K562 (cell line): ENCODE measurements around the gene LONRF3. TPM values are rescaled to one million over a fixed set of nuclear protein-coding genes. Genes with fewer than 3 reads are reported as not detected.
A peak's percentile ranks its signal among the peaks of the same experiment; 100 is the strongest.

ENCODE experiments used
- ATAC-seq: fragments of 200-7000 bp; cut with Tn5 transposase; 3 replicates; pipeline ENCODE4 v1.9.1; 2020; ENCODE audit warnings: moderate library complexity
- BruUV-seq: library from RNA; stranded (reverse); fragments of 400-500 nt; replicated peaks from 2 replicates; lab custom pipeline; 2021; lab: Mats Ljungman, UMichigan
- CTCF ChIA-PET: fragments of 300-600 bp; formaldehyde crosslinking; extraction: SDS; loops from one replicate; lab custom pipeline; 2021; ENCODE audit warnings: low intra/inter-chr PET ratio; lab: Yijun Ruan, JAX
- POLR2A ChIA-PET: fragments of 300-600, 350-650 bp; sonication (Branson Sonifier 250); formaldehyde crosslinking; extraction: SDS; loops from one replicate; lab custom pipeline; 2021; ENCODE audit warnings: antibody characterized with exemption, inconsistent platforms; lab: Yijun Ruan, JAX
- DNase-seq, 4 experiments: peaks; one replicate each; pipeline versions ENCODE4 v3.0.0 to v3.0.0-alpha.2; 2011 to 2018; ENCODE audit warnings: low spot score in 3 of 4, mixed read lengths in 3 of 4; ENCODE audit errors: extremely low read depth in 1 of 4
- FAIRE-seq: peaks from 2 replicates; lab custom pipeline; 2011; peaks lifted over from hg19 to GRCh38; lab: Jason Lieb, UNC
- H2AFZ ChIP-seq: 2 replicates; pipeline ENCODE4 v1.6.0; 2011; ENCODE audit warnings: low read depth, low read length, control low read depth, inconsistent platforms
- H3K27ac ChIP-seq: fragments of 200-600 bp; 3 replicates; pipeline ENCODE4 v1.8.0; 2011; ENCODE audit warnings: low read depth, mild to moderate bottlenecking, control low read depth, inconsistent platforms, low read length, moderate library complexity, mixed read lengths; ENCODE audit errors: extremely low read depth
- H3K27me3 ChIP-seq, 2 experiments: fragments of 300-600 bp in 1 of 2; 2 replicates in 1 of 2; 3 replicates in 1 of 2; pipeline versions ENCODE4 v1.6.0 to v1.8.0; 2011; ENCODE audit warnings: inconsistent platforms in 2 of 2, low read length in 2 of 2, mild to moderate bottlenecking in 1 of 2, mixed read lengths in 1 of 2, moderate library complexity in 1 of 2; ENCODE audit not compliant: control insufficient read depth in 2 of 2, insufficient read depth in 2 of 2
- H3K36me3 ChIP-seq: fragments of 300-600 bp; 3 replicates; pipeline ENCODE4 v1.8.0; 2011; ENCODE audit warnings: mild to moderate bottlenecking, low read length, inconsistent platforms; ENCODE audit not compliant: control insufficient read depth, insufficient read depth
- H3K4me1 ChIP-seq, 2 experiments: fragments of 200-600 bp in 1 of 2; replicated peaks in 1 of 2; 2 replicates in 1 of 2; 3 replicates in 1 of 2; pipeline versions ENCODE4 v1.5.1 to v1.8.0; 2011; ENCODE audit warnings: inconsistent platforms in 2 of 2, low read length in 2 of 2, mild to moderate bottlenecking in 1 of 2, mixed read lengths in 1 of 2, moderate library complexity in 1 of 2; ENCODE audit not compliant: control insufficient read depth in 2 of 2, insufficient read depth in 2 of 2
- H3K4me2 ChIP-seq: 2 replicates; pipeline ENCODE4 v1.6.1; 2011; ENCODE audit warnings: low read length, control low read depth, inconsistent platforms, mixed read lengths; ENCODE audit not compliant: insufficient read depth
- H3K4me3 ChIP-seq: fragments of 200-600 bp; sonication (generic), shearing (Covaris generic); 2 replicates; pipeline ENCODE4 v1.5.1; 2016; ENCODE audit warnings: control low read depth, inconsistent platforms
- H3K79me2 ChIP-seq: fragments of 200-600 bp; 3 replicates; pipeline ENCODE4 v1.8.0; 2011; ENCODE audit warnings: low read length, inconsistent platforms; ENCODE audit not compliant: control insufficient read depth, insufficient read depth
- H3K9ac ChIP-seq, 2 experiments: 2 replicates each; pipeline versions ENCODE4 v1.6.0 to v1.6.1; 2011; ENCODE audit warnings: low read depth in 2 of 2, low read length in 2 of 2, control low read depth in 1 of 2, inconsistent platforms in 1 of 2, mild to moderate bottlenecking in 1 of 2, mixed read lengths in 1 of 2; ENCODE audit not compliant: insufficient read depth in 1 of 2
- H3K9me1 ChIP-seq: one replicate; pipeline ENCODE4 v1.6.0; 2011; ENCODE audit warnings: inconsistent platforms, mild to moderate bottlenecking, low read length, moderate library complexity; ENCODE audit not compliant: control insufficient read depth, insufficient read depth
- H3K9me3 ChIP-seq: replicated peaks from 2 replicates; pipeline ENCODE4 v1.5.1; 2011; ENCODE audit warnings: low read depth, low read length, inconsistent platforms; ENCODE audit not compliant: control insufficient read depth, insufficient read depth
- H4K20me1 ChIP-seq: replicated peaks from 2 replicates; pipeline ENCODE4 v1.6.1; 2011; ENCODE audit warnings: low read length, inconsistent platforms, mixed read lengths; ENCODE audit not compliant: control insufficient read depth, insufficient read depth
- EGR1 ChIP-seq: fragments of 450-650 bp; conservative IDR thresholded peaks from 2 replicates; pipeline ENCODE4 v1.6.1; 2017; ENCODE audit warnings: mild to moderate bottlenecking
- GATAD2B ChIP-seq: fragments of 450-650 bp; IDR thresholded peaks from 2 replicates; pipeline ENCODE4 v1.6.1; 2017; ENCODE audit warnings: mild to moderate bottlenecking, borderline replicate concordance
- HNRNPL ChIP-seq: fragments of 200-400 bp; formaldehyde crosslinking; IDR thresholded peaks from 2 replicates; pipeline ENCODE4 v1.6.1; 2017; ENCODE audit warnings: low read depth, mild to moderate bottlenecking, low read length
- KDM1A ChIP-seq, 2 experiments: fragments of 450-650 bp; IDR thresholded peaks; 2 replicates each; pipeline ENCODE4 v1.6.1; 2016; ENCODE audit warnings: mild to moderate bottlenecking in 2 of 2
- KLF6 ChIP-seq: fragments of 250-450 bp; sonication (Bioruptor Pico); IDR thresholded peaks from 2 replicates; pipeline ENCODE4 v1.4.0; 2020; ENCODE audit warnings: mild to moderate bottlenecking, moderate library complexity, borderline replicate concordance
- MAZ ChIP-seq, 2 experiments: fragments of 450-650 bp in 1 of 2; sonication (generic) in 1 of 2; formaldehyde crosslinking; IDR thresholded peaks in 1 of 2; conservative IDR thresholded peaks in 1 of 2; 2 replicates each; pipeline versions ENCODE4 v1.4.0 to v1.5.0; 2020; ENCODE audit warnings: mild to moderate bottlenecking in 1 of 2, missing genetic modification reagents in 1 of 2
- NFE2 ChIP-seq: IDR thresholded peaks from 2 replicates; pipeline ENCODE4 v1.6.1; 2014; ENCODE audit warnings: antibody characterized with exemption, low read depth
- RBM39 ChIP-seq: fragments of 200-400 bp; formaldehyde crosslinking; optimal IDR thresholded peaks from 2 replicates; pipeline ENCODE3; 2018; ENCODE audit warnings: low read depth, low read length
- SLC30A9 ChIP-seq: fragments of 250-450 bp; sonication (Bioruptor Pico); IDR thresholded peaks from 2 replicates; pipeline ENCODE4 v1.8.0; 2022; ENCODE audit warnings: mild to moderate bottlenecking, moderate library complexity
- STAG1 ChIP-seq: sonication (generic); formaldehyde crosslinking; IDR thresholded peaks from 2 replicates; pipeline ENCODE4 v1.5.0; 2020; ENCODE audit warnings: missing genetic modification reagents, borderline replicate concordance
- TCF3 ChIP-seq: sonication (generic); formaldehyde crosslinking; IDR thresholded peaks from 2 replicates; pipeline ENCODE4 v1.4.0; 2020; ENCODE audit warnings: mild to moderate bottlenecking, missing genetic modification reagents
- WGBS: fragments of 100-300 bp; shearing (Covaris generic); methylation state at CpG from one replicate; pipeline ENCODE4 v1.1.6; 2016; ENCODE audit warnings: low coverage, mixed read lengths; ENCODE audit not compliant: insufficient coverage; ENCODE audit errors: missing lambda C conversion rate; 5-methylcytosine and 5-hydroxymethylcytosine counted together
- in situ Hi-C: fragments of 300-500 bp; cut with MboI; formaldehyde crosslinking; loops from 4 replicates; pipeline ENCODE4 v1.15.0; 2018; ENCODE audit warnings: inconsistent platforms, mixed read lengths
- intact Hi-C: fragments of 100-400 bp; cut with micrococcal nuclease; formaldehyde crosslinking; loops from 2 replicates; pipeline ENCODE4 v1.14.2; 2022
- polyA plus RNA-seq, 8 experiments: library from polyadenylated mRNA; depleted of rRNA in 4 of 8; stranded (reverse) in 5 of 8; unstranded in 3 of 8; fragments of >200 nt; fragmentation: Nextera tagmentation in 2 of 8; fragmentation: Illumina TruSeq in 1 of 8; extraction: Ambion mirVana in 2 of 8; extraction: Trizol in 1 of 8; gene quantifications; 2 replicates each; pipeline versions ENCODE4 v1.2.1 to v1.2.3, GENCODE V29; 2011 to 2014; ENCODE audit warnings: inconsistent platforms in 1 of 8, missing spikeins in 1 of 8
- total RNA-seq, 7 experiments: library from RNA; depleted of rRNA in 6 of 7; stranded (reverse); fragments of >200 nt in 6 of 7; fragmentation: Illumina TruSeq in 2 of 7; extraction: Trizol in 2 of 7; gene quantifications; 2 replicates each; pipeline versions ENCODE4 v1.2.1 to v1.2.3, GENCODE V29; 2011 to 2021; ENCODE audit warnings: low replicate concordance in 1 of 7
- TF ChIP-seq, protein P1 (sequence below): fragments of 450-650 bp; IDR thresholded peaks from 2 replicates; pipeline ENCODE4 v1.6.1; 2017; ENCODE audit warnings: mild to moderate bottlenecking, moderate library complexity
- TF ChIP-seq, protein P2 (sequence below): fragments of 450-650 bp; IDR thresholded peaks from 2 replicates; pipeline ENCODE4 v1.6.1; 2016; ENCODE audit warnings: low read depth
- TF ChIP-seq, protein P3 (sequence below): sonication (generic); IDR thresholded peaks from 2 replicates; pipeline ENCODE4 v1.6.1; 2016

The LONRF3 gene
- total and polyA plus RNA-seq, 9 of the 15 experiments (the other 6 are each of a cell fraction or from before 2014, with no cell fraction given), result 1.3 to 22.0 (median 8.7) TPM

DNA sequence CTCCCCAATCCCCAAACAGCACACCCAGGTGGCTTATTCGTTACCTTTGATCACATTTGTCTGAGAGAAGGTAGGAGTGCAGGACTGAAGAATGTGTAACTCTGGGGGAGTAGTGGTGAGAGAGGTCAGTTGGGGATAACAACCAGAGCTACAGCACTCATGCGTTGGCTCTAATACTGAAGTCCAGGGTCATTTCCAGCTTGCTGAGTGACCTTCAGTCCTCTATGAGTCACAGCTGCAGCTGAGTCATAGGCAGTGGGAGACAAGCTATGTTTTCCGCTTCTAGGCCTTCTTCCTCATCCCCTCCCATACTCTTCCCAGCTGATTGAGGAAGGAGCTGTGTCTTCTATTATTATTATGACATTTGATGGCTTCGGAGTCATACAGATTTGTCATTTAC lies 66.8 kb downstream of the LONRF3 start:
- FAIRE-seq, result peak; percentile 86
- no peak for TF ChIP-seq MAZ (CRISPR knock-in tag; conservative IDR thresholded peaks at IDR 0.05 in 1 of 2, IDR thresholded peaks at IDR 0.05 in 1 of 2)
- TF ChIP-seq GATAD2B, result no peak
- TF ChIP-seq HNRNPL, result no peak
- TF ChIP-seq, protein P1, sequence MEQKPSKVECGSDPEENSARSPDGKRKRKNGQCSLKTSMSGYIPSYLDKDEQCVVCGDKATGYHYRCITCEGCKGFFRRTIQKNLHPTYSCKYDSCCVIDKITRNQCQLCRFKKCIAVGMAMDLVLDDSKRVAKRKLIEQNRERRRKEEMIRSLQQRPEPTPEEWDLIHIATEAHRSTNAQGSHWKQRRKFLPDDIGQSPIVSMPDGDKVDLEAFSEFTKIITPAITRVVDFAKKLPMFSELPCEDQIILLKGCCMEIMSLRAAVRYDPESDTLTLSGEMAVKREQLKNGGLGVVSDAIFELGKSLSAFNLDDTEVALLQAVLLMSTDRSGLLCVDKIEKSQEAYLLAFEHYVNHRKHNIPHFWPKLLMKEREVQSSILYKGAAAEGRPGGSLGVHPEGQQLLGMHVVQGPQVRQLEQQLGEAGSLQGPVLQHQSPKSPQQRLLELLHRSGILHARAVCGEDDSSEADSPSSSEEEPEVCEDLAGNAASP, result peak; percentile 51; the same call in 1 of the 2 replicates
- TF ChIP-seq, protein P2, sequence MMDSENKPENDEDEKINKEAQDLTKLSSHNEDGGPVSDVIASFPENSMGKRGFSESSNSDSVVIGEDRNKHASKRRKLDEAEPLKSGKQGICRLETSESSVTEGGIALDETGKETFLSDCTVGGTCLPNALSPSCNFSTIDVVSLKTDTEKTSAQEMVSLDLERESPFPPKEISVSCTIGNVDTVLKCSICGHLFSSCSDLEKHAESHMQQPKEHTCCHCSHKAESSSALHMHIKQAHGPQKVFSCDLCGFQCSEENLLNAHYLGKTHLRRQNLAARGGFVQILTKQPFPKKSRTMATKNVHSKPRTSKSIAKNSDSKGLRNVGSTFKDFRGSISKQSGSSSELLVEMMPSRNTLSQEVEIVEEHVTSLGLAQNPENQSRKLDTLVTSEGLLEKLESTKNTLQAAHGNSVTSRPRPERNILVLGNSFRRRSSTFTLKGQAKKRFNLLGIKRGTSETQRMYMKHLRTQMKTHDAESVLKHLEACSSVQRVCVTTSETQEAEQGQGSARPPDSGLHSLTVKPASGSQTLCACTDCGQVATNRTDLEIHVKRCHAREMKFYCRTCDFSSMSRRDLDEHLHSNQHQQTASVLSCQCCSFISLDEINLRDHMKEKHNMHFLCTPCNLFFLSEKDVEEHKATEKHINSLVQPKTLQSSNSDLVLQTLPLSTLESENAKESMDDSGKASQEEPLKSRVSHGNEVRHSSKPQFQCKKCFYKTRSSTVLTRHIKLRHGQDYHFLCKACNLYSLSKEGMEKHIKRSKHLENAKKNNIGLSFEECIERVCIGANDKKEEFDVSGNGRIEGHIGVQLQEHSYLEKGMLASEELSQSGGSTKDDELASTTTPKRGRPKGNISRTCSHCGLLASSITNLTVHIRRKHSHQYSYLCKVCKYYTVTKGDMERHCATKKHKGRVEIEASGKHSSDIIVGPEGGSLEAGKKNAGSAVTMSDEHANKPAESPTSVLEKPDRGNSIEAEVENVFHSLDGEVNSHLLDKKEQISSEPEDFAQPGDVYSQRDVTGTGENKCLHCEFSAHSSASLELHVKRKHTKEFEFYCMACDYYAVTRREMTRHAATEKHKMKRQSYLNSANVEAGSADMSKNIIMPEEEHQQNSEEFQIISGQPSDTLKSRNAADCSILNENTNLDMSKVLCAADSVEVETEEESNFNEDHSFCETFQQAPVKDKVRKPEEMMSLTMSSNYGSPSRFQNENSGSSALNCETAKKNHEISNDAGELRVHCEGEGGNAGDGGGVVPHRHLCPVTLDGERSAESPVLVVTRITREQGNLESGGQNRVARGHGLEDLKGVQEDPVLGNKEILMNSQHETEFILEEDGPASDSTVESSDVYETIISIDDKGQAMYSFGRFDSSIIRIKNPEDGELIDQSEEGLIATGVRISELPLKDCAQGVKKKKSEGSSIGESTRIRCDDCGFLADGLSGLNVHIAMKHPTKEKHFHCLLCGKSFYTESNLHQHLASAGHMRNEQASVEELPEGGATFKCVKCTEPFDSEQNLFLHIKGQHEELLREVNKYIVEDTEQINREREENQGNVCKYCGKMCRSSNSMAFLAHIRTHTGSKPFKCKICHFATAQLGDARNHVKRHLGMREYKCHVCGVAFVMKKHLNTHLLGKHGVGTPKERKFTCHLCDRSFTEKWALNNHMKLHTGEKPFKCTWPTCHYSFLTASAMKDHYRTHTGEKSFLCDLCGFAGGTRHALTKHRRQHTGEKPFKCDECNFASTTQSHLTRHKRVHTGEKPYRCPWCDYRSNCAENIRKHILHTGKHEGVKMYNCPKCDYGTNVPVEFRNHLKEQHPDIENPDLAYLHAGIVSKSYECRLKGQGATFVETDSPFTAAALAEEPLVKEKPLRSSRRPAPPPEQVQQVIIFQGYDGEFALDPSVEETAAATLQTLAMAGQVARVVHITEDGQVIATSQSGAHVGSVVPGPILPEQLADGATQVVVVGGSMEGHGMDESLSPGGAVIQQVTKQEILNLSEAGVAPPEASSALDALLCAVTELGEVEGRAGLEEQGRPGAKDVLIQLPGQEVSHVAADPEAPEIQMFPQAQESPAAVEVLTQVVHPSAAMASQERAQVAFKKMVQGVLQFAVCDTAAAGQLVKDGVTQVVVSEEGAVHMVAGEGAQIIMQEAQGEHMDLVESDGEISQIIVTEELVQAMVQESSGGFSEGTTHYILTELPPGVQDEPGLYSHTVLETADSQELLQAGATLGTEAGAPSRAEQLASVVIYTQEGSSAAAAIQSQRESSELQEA, result no peak
- peak; percentile 41 for TF ChIP-seq EGR1
- no peak for TF ChIP-seq RBM39
- TF ChIP-seq TCF3 (CRISPR knock-in tag), result no peak
- no peak for TF ChIP-seq KLF6 (CRISPR knock-in tag)
- TF ChIP-seq SLC30A9 (CRISPR knock-in tag), result no peak
- peak; percentile 58 for TF ChIP-seq NFE2
- TF ChIP-seq, protein P3, sequence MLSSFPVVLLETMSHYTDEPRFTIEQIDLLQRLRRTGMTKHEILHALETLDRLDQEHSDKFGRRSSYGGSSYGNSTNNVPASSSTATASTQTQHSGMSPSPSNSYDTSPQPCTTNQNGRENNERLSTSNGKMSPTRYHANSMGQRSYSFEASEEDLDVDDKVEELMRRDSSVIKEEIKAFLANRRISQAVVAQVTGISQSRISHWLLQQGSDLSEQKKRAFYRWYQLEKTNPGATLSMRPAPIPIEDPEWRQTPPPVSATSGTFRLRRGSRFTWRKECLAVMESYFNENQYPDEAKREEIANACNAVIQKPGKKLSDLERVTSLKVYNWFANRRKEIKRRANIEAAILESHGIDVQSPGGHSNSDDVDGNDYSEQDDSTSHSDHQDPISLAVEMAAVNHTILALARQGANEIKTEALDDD, result no peak
- no peak for TF ChIP-seq STAG1 (CRISPR knock-in tag)
- peak; percentile 7 to 54; a peak in 1 of 4 replicates for TF ChIP-seq KDM1A (IDR thresholded peaks at IDR 0.05)

More for the DNA sequence above, 66.8 kb downstream of the LONRF3 start:
- intact Hi-C loops (no loop called here), in situ Hi-C loops (no loop called here)
- Histone ChIP-seq H3K27me3 (no peaks in the 10 kb centered on the region), H4K20me1 (no peaks in the 10 kb centered on the region), H3K79me2 (no peaks in the 10 kb centered on the region), H3K9ac (no peak overlapping the region), H2AFZ (no peak overlapping the region), H3K9me3 (no peaks in the 10 kb centered on the region), H3K4me2 (peak overlapping the region; percentile 10; the same call in 1 of the 2 replicates), H3K4me3 (no peak overlapping the region), H3K36me3 (no peaks in the 10 kb centered on the region), H3K4me1 (peaks cover 0 to 8% of the 10 kb centered on the region in 2 experiments; a peak in 2 of 5 replicates), H3K27ac (no peak overlapping the region; the same call in 2 of the 3 replicates), H3K9me1 (no peaks in the 10 kb centered on the region)
- peak; percentile 34 to 59 (median 44) for DNase-seq
- POLR2A ChIA-PET, result no interaction called here
- no TSS peak for BruUV-seq
- peak; percentile 76 for ATAC-seq
- CTCF ChIA-PET, result no interaction called here
- WGBS, result 3% methylated on average over 4 of the region's 4 CpGs
